KMS-11 (cell line): Measurements from ENCODE around the gene PGLYRP4.
A peak's percentile ranks its signal among the peaks of the same experiment; 100 is the strongest.

Experiments
- H2AFZ ChIP-seq: fragments of 200-600 bp; sonication (generic); 2 replicates; pipeline ENCODE4 v1.6.1; 2016; ENCODE audit warnings: antibody characterized with exemption, mixed run types, low read depth
- H3K27ac ChIP-seq: fragments of 200-600 bp; sonication (generic); 2 replicates; pipeline ENCODE4 v1.6.1; 2016; ENCODE audit warnings: mild to moderate bottlenecking, mixed run types
- H3K27me3 ChIP-seq: fragments of 200-600 bp; sonication (generic); 2 replicates; pipeline ENCODE4 v1.6.1; 2017; ENCODE audit warnings: mild to moderate bottlenecking, low read depth, mixed run types, moderate library complexity; ENCODE audit not compliant: insufficient read depth
- H3K36me3 ChIP-seq: fragments of 200-600 bp; sonication (generic); 2 replicates; pipeline ENCODE4 v1.6.1; 2017; ENCODE audit warnings: mild to moderate bottlenecking, mixed run types; ENCODE audit not compliant: insufficient read depth
- H3K4me1 ChIP-seq: fragments of 200-600 bp; sonication (generic); 2 replicates; pipeline ENCODE4 v1.6.1; 2016; ENCODE audit warnings: mild to moderate bottlenecking, low read depth, mixed run types; ENCODE audit not compliant: poor library complexity, severe bottlenecking
- H3K4me2 ChIP-seq: fragments of 200-600 bp; sonication (generic); 2 replicates; pipeline ENCODE4 v1.7.0; 2016; ENCODE audit warnings: mild to moderate bottlenecking, mixed run types
- H3K4me3 ChIP-seq: fragments of 200-600 bp; sonication (generic); IDR thresholded peaks from 2 replicates; pipeline ENCODE4 v1.6.1; 2017; ENCODE audit warnings: low read depth, low read length, mixed read lengths; ENCODE audit not compliant: insufficient read depth
- H3K79me2 ChIP-seq: fragments of 200-600 bp; sonication (generic); 2 replicates; pipeline ENCODE4 v1.6.1; 2016; ENCODE audit warnings: low read depth, mixed run types; ENCODE audit not compliant: insufficient read depth
- H3K9ac ChIP-seq: fragments of 200-600 bp; sonication (generic); 2 replicates; pipeline ENCODE4 v1.6.1; 2016; ENCODE audit warnings: mild to moderate bottlenecking, mixed run types
- H4K20me1 ChIP-seq: fragments of 200-600 bp; sonication (generic); 2 replicates; pipeline ENCODE4 v1.6.1; 2016; ENCODE audit warnings: mild to moderate bottlenecking, mixed run types; ENCODE audit not compliant: insufficient read depth
- CTCF ChIP-seq: fragments of 200-600 bp; sonication (generic); conservative IDR thresholded peaks from 2 replicates; pipeline ENCODE4 v1.6.1; 2017; ENCODE audit warnings: low read depth, mild to moderate bottlenecking, antibody characterized with exemption, low read length, moderate library complexity, mixed read lengths

The PGLYRP4 gene

GRCh38 chr1:153360592-153361479 is 12.2 kb upstream of the PGLYRP4 start:
- Histone ChIP-seq H3K4me3 (no peak overlapping the region), H3K27me3 (no peaks in the 10 kb centered on the region), H3K36me3 (no peaks in the 10 kb centered on the region), H3K27ac (no peak overlapping the region), H3K4me1 (no peaks in the 10 kb centered on the region), H2AFZ (no peak overlapping the region), H4K20me1 (no peaks in the 10 kb centered on the region), H3K9ac (no peak overlapping the region), H3K4me2 (no peak overlapping the region), H3K79me2 (no peaks in the 10 kb centered on the region)
- no peak for TF ChIP-seq CTCF

GRCh38 chr1:153360190-153360589 is 11.5 kb upstream of the PGLYRP4 start:
- Histone ChIP-seq H3K36me3 (no peaks in the 10 kb centered on the region), H4K20me1 (no peaks in the 10 kb centered on the region), H2AFZ (no peak overlapping the region), H3K27me3 (no peaks in the 10 kb centered on the region), H3K9ac (no peak overlapping the region), H3K4me3 (no peak overlapping the region), H3K27ac (no peak overlapping the region), H3K4me1 (no peaks in the 10 kb centered on the region), H3K4me2 (no peak overlapping the region), H3K79me2 (no peaks in the 10 kb centered on the region)
- TF ChIP-seq CTCF: no peak

- no peaks in the 10 kb centered on the region for H3K36me3 ChIP-seq
- H3K4me2 ChIP-seq: no peak overlapping the region
- no peaks in the 10 kb centered on the region for H4K20me1 ChIP-seq
- H3K4me1 ChIP-seq: peaks cover 6% of the 10 kb centered on the region
- H2AFZ ChIP-seq: no peak overlapping the region
- no peak overlapping the region for H3K9ac ChIP-seq
- no peaks in the 10 kb centered on the region for H3K79me2 ChIP-seq
- no peak for TF ChIP-seq CTCF
- H3K4me3 ChIP-seq: peak overlapping the region; percentile 17
- H3K27ac ChIP-seq: no peak overlapping the region
- no peaks in the 10 kb centered on the region for H3K27me3 ChIP-seq
Measured at GRCh38 chr1:153359241-153359640, 10.6 kb upstream of the PGLYRP4 start.

GRCh38 chr1:153358691-153358975 is 10.0 kb upstream of the PGLYRP4 start:
- no peaks in the 10 kb centered on the region for H3K79me2 ChIP-seq
- H3K4me2 ChIP-seq: no peak overlapping the region
- peak overlapping the region; percentile 17 for H3K4me3 ChIP-seq
- peaks cover 6% of the 10 kb centered on the region for H3K4me1 ChIP-seq
- no peak overlapping the region for H3K9ac ChIP-seq
- H2AFZ ChIP-seq: no peak overlapping the region
- H3K27me3 ChIP-seq: no peaks in the 10 kb centered on the region
- no peak for TF ChIP-seq CTCF
- H4K20me1 ChIP-seq: no peaks in the 10 kb centered on the region
- H3K27ac ChIP-seq: no peak overlapping the region
- H3K36me3 ChIP-seq: no peaks in the 10 kb centered on the region
